Hepatocyte (in vitro differentiated cells): ENCODE measurements around the gene RNASE7. TPM values are rescaled to one million over a fixed set of nuclear protein-coding genes. Genes with fewer than 3 reads are reported as not detected.

Experiments
- DNase-seq: peaks from one replicate; pipeline ENCODE4 v3.0.0-alpha.2; 2016; ENCODE audit warnings: low spot score
- H2AFZ ChIP-seq: fragments of 200-600 bp; sonication (generic); 2 replicates; pipeline ENCODE4 v1.6.0; 2016; ENCODE audit warnings: antibody characterized with exemption, mild to moderate bottlenecking
- H3K27ac ChIP-seq: fragments of 200-600 bp; sonication (generic); 2 replicates; pipeline ENCODE4 v1.5.1; 2016; ENCODE audit warnings: mild to moderate bottlenecking
- H3K27me3 ChIP-seq: fragments of 200-600 bp; sonication (generic); 2 replicates; pipeline ENCODE4 v1.6.1; 2016
- H3K36me3 ChIP-seq: fragments of 200-600 bp; sonication (generic); replicated peaks from 2 replicates; pipeline ENCODE4 v1.5.1; 2016; ENCODE audit warnings: low read depth; ENCODE audit not compliant: insufficient read depth
- H3K4me1 ChIP-seq: fragments of 200-600 bp; sonication (generic); 2 replicates; pipeline ENCODE4 v1.5.1; 2016; ENCODE audit warnings: mild to moderate bottlenecking, moderate library complexity; ENCODE audit not compliant: insufficient read depth
- H3K4me2 ChIP-seq: fragments of 200-600 bp; sonication (generic); 2 replicates; pipeline ENCODE4 v1.6.0; 2016
- H3K4me3 ChIP-seq: fragments of 200-600 bp; sonication (generic); 2 replicates; pipeline ENCODE4 v1.5.1; 2016; ENCODE audit warnings: mild to moderate bottlenecking
- H3K79me2 ChIP-seq: fragments of 200-600 bp; sonication (generic); 2 replicates; pipeline ENCODE4 v1.6.0; 2017; ENCODE audit warnings: mild to moderate bottlenecking
- H3K9me2 ChIP-seq: fragments of 200-600 bp; sonication (generic); replicated peaks from 2 replicates; pipeline ENCODE4 v1.6.0; 2017; ENCODE audit warnings: mild to moderate bottlenecking; ENCODE audit not compliant: insufficient read depth
- H3K9me3 ChIP-seq: fragments of 200-600 bp; sonication (generic); 2 replicates; pipeline ENCODE4 v1.5.1; 2016; ENCODE audit warnings: low read depth, mild to moderate bottlenecking
- H4K20me1 ChIP-seq: fragments of 200-600 bp; sonication (generic); 2 replicates; pipeline ENCODE4 v1.6.0; 2016; ENCODE audit warnings: mild to moderate bottlenecking; ENCODE audit not compliant: insufficient read depth, poor library complexity, severe bottlenecking
- EZH2 ChIP-seq: fragments of 200-600 bp; sonication (generic); IDR thresholded peaks from 2 replicates; pipeline ENCODE4 v1.6.1; 2016; ENCODE audit warnings: antibody characterized with exemption, mild to moderate bottlenecking, borderline replicate concordance
- EZH2phosphoT487 ChIP-seq: fragments of 200-600 bp; sonication (generic); IDR thresholded peaks from one replicate; pipeline ENCODE4 v1.6.1; 2018; ENCODE audit warnings: antibody characterized with exemption, mild to moderate bottlenecking, low read depth, moderate library complexity; ENCODE audit not compliant: unreplicated experiment, severe bottlenecking
- WGBS: methylation state at CpG from one replicate; pipeline ENCODE4 v1.1.6; 2016; ENCODE audit warnings: low lambda C conversion rate; ENCODE audit errors: missing lambda C conversion rate; 5-methylcytosine and 5-hydroxymethylcytosine counted together
- polyA plus RNA-seq: library from polyadenylated mRNA; unstranded; fragments of >200 nt; fragmentation: Nextera tagmentation; extraction: Ambion mirVana; gene quantifications from 2 replicates; pipeline ENCODE4 v1.2.1, GENCODE V29; 2016
- total RNA-seq: library from RNA; depleted of rRNA; stranded (reverse); fragments of >200 nt; gene quantifications from 2 replicates; pipeline ENCODE4 v1.2.3, GENCODE V29; 2014
- TF ChIP-seq, protein P1 (sequence below): fragments of 200-600 bp; sonication (generic); IDR thresholded peaks from 2 replicates; pipeline ENCODE4 v1.5.1; 2016; ENCODE audit warnings: antibody characterized with exemption, mild to moderate bottlenecking; ENCODE audit not compliant: poor library complexity

RNASE7 gene
- total and polyA plus RNA-seq, 2 experiments from 2014 or later, result not detected

GRCh38 chr14:21089271-21089670, 47.1 kb downstream of the RNASE7 start:
- peaks cover 6% of the 10 kb centered on the region for H4K20me1 ChIP-seq
- no peak overlapping the region for H2AFZ ChIP-seq
- H3K4me3 ChIP-seq, result no peak overlapping the region
- peaks cover 7% of the 10 kb centered on the region for H3K4me1 ChIP-seq
- no peak overlapping the region for H3K27ac ChIP-seq
- no peaks in the 10 kb centered on the region for H3K9me3 ChIP-seq
- no peaks in the 10 kb centered on the region for H3K27me3 ChIP-seq
- TF ChIP-seq EZH2 (no peak), EZH2phosphoT487 (no peak)
- TF ChIP-seq, protein P1, sequence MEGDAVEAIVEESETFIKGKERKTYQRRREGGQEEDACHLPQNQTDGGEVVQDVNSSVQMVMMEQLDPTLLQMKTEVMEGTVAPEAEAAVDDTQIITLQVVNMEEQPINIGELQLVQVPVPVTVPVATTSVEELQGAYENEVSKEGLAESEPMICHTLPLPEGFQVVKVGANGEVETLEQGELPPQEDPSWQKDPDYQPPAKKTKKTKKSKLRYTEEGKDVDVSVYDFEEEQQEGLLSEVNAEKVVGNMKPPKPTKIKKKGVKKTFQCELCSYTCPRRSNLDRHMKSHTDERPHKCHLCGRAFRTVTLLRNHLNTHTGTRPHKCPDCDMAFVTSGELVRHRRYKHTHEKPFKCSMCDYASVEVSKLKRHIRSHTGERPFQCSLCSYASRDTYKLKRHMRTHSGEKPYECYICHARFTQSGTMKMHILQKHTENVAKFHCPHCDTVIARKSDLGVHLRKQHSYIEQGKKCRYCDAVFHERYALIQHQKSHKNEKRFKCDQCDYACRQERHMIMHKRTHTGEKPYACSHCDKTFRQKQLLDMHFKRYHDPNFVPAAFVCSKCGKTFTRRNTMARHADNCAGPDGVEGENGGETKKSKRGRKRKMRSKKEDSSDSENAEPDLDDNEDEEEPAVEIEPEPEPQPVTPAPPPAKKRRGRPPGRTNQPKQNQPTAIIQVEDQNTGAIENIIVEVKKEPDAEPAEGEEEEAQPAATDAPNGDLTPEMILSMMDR, result no peak
- H3K9me2 ChIP-seq, result no peaks in the 10 kb centered on the region
- 61% methylated on average over 1 of the region's 1 CpG for WGBS
- no peaks in the 10 kb centered on the region for H3K36me3 ChIP-seq
- no peak for DNase-seq
- no peak overlapping the region for H3K4me2 ChIP-seq
- peaks cover 20% of the 10 kb centered on the region for H3K79me2 ChIP-seq

GRCh38 chr14:21089877-21090193, 47.7 kb downstream of the RNASE7 start:
- H3K36me3 ChIP-seq, result no peaks in the 10 kb centered on the region
- WGBS, result 96% methylated on average over 5 of the region's 5 CpGs
- H3K27ac ChIP-seq, result no peak overlapping the region

GRCh38 chr14:21090194-21090939, 48.2 kb downstream of the RNASE7 start:
- WGBS, result 98% methylated on average over 29 of the region's 45 CpGs
- H3K4me2 ChIP-seq, result no peak overlapping the region
- no peak overlapping the region for H3K4me3 ChIP-seq
- peaks cover 11% of the 10 kb centered on the region for H4K20me1 ChIP-seq
- DNase-seq, result no peak
- no peak overlapping the region for H2AFZ ChIP-seq
- peaks cover 26% of the 10 kb centered on the region for H3K79me2 ChIP-seq
- TF ChIP-seq EZH2 (no peak), EZH2phosphoT487 (no peak)
- TF ChIP-seq, protein P1, result peak; percentile 47
- H3K4me1 ChIP-seq, result peaks cover 16% of the 10 kb centered on the region
- no peaks in the 10 kb centered on the region for H3K9me3 ChIP-seq
- H3K9me2 ChIP-seq, result no peaks in the 10 kb centered on the region
- H3K27me3 ChIP-seq, result no peaks in the 10 kb centered on the region
- H3K36me3 ChIP-seq, result no peaks in the 10 kb centered on the region
- H3K27ac ChIP-seq, result no peak overlapping the region

More at GRCh38 chr14:21089877-21090193, 47.7 kb downstream of the RNASE7 start:
- Histone ChIP-seq H3K27me3 (no peaks in the 10 kb centered on the region), H3K9me2 (no peaks in the 10 kb centered on the region), H2AFZ (no peak overlapping the region), H3K9me3 (no peaks in the 10 kb centered on the region), H3K4me1 (peaks cover 12% of the 10 kb centered on the region), H3K4me2 (no peak overlapping the region), H3K79me2 (peaks cover 21% of the 10 kb centered on the region), H4K20me1 (peaks cover 7% of the 10 kb centered on the region), H3K4me3 (no peak overlapping the region)
- DNase-seq, result no peak
- TF ChIP-seq, protein P1, result no peak
- TF ChIP-seq EZH2 (no peak), EZH2phosphoT487 (no peak)
